Muscle layer of colon (tissue), 2 donors: Measurements from ENCODE around the gene KPNA2.
"Not testable (repeated sequence)": the region's sequence is repeated elsewhere in the genome, so short reads cannot be mapped to it uniquely, and the experiment has no call there.

Source experiments
- H3K27ac ChIP-seq: one replicate; pipeline ENCODE4 v1.7.0; 2013; ENCODE audit warnings: low read depth, mild to moderate bottlenecking, low read length, moderate library complexity
- H3K27me3 ChIP-seq, 2 donors: one replicate each; pipeline ENCODE4 v1.7.0; 2013; ENCODE audit warnings: low read length in 2 of 2, mild to moderate bottlenecking in 2 of 2; ENCODE audit not compliant: insufficient read depth in 2 of 2, control insufficient read depth in 1 of 2
- H3K36me3 ChIP-seq: one replicate; pipeline ENCODE4 v1.7.0; 2013; ENCODE audit warnings: mild to moderate bottlenecking, low read length; ENCODE audit not compliant: insufficient read depth
- H3K4me1 ChIP-seq: one replicate; pipeline ENCODE4 v1.7.0; 2013; ENCODE audit warnings: mild to moderate bottlenecking, low read length; ENCODE audit not compliant: insufficient read depth
- H3K4me3 ChIP-seq, 2 donors: one replicate each; pipeline ENCODE4 v1.7.0; 2013; ENCODE audit warnings: low read length in 2 of 2, low read depth in 1 of 2, mild to moderate bottlenecking in 1 of 2, moderate library complexity in 1 of 2
- H3K9ac ChIP-seq: one replicate; pipeline ENCODE4 v1.7.0; 2013; ENCODE audit warnings: low read length
- H3K9me3 ChIP-seq: one replicate; pipeline ENCODE4 v1.7.0; 2013; ENCODE audit warnings: mild to moderate bottlenecking, low read length
- donor health status: abdominal sarcoma.
- donor health status: Adenocarcinoma of cecum.

Gene KPNA2

DNA sequence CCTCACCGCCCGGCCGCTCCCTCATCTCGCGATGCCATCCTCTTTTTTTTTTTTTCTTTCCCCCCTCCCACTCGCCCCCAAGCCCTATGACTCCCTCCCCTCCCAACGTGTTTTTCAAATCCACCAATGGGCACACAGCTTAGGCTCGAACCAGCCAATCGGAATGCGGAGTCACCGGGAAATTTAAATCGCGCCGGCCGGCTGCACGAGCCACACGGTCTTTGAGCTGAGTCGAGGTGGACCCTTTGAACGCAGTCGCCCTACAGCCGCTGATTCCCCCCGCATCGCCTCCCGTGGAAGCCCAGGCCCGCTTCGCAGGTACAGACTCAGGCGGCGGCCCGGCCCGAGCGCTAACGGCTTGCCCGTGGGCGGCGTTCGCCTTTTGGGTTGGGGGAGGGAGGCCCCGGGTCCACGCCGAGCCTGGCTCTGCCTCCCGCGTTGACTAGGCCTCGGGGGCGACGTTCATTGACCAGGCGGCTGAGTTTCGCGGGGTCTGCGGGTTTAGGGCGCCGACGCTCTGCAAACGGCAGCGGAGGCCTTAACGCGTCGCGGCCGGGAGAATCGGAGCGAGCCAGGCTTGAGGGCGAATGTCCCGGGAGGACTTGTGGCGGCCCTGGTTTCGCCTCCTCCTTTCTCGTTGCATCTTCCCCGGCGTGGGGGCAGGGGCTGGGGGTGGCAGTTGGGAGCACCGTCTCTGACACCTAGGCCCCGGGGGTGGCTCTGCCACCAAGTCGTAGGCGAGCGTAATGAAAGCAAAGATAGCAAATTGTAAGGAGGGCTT lies at the start of gene KPNA2:
Gene KPNA2, plus strand, starts transcription at position 213 of the 781 bp plus-strand sequence. CDS start 1,398 bp downstream, outside the sequence.
- Histone ChIP-seq H3K9me3 (no peaks in the 10 kb centered on the region), H3K9ac (peak within 1 kb of the TSS; percentile 37)

DNA sequence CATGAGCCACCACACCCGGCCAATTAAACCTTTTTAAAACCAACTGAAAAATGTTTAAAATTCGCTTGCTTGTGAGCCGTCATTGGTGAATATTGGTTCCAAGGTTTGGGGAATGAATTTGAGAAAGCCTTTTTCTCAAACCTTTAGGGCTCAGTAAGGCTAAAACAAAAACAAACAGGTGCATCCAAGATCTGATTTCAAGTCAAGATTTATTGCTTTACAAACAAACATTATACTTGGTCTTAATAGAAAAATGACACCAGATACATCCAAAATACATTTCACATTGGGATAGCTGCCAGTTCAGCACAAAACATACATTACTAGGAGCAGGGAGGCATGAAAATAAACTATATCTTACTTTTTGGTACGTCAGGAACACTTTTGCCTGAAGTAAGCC lies 44.6 kb upstream of the KPNA2 start:
- Histone ChIP-seq H3K27ac (no peak overlapping the region), H3K36me3 (no peaks in the 10 kb centered on the region), H3K9ac (no peak overlapping the region), H3K9me3 (no peaks in the 10 kb centered on the region), H3K4me1 (peaks cover 9% of the 10 kb centered on the region), H3K27me3 (no peaks in the 10 kb centered on the region), H3K4me3 (no peak overlapping the region)

More for the DNA sequence above, at the start of gene KPNA2:
- Histone ChIP-seq H3K36me3 (peaks cover 18% of the 10 kb centered on the region), H3K4me1 (peaks cover 6% of the 10 kb centered on the region), H3K27me3 (no peaks in the 10 kb centered on the region), H3K27ac (peak within 1 kb of the TSS; percentile 83), H3K4me3 (peak within 1 kb of the TSS; percentile 72 to 75)

DNA sequence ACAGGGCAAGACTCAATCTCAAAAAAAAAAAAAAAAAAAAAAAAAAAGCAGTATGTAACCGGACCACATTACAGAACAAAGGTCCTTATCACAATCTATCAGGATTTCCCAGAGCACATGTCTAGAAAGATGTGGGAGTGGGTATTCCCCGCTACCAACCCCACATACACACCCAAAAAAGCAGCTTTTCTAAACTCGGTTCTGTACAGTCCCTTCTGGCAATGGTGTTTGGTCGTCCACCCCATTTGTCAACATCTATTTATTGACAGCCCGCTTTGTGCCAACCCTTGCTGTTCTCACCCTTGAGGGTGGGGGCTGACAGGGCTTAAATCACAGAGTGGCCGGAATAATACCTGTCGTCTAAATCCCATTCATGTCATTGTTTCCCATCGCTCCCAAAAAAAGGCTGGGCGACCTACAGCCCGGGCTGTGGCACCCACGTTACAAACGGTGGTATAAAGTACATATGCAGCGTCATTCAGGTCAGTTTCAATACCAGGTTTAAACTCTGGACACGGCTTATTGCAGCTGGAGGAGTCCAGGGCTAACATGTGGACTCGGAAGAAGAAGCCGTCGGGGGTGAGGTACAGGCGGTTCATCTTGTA lies 42.9 kb upstream of the KPNA2 start:
- Histone ChIP-seq H3K27me3 (no peaks in the 10 kb centered on the region), H3K4me1 (peaks cover 9% of the 10 kb centered on the region), H3K36me3 (no peaks in the 10 kb centered on the region), H3K9ac (peak overlapping the region; percentile 73), H3K4me3 (peak overlapping the region; percentile 60 to 84), H3K9me3 (no peaks in the 10 kb centered on the region), H3K27ac (peak overlapping the region; percentile 84)

DNA sequence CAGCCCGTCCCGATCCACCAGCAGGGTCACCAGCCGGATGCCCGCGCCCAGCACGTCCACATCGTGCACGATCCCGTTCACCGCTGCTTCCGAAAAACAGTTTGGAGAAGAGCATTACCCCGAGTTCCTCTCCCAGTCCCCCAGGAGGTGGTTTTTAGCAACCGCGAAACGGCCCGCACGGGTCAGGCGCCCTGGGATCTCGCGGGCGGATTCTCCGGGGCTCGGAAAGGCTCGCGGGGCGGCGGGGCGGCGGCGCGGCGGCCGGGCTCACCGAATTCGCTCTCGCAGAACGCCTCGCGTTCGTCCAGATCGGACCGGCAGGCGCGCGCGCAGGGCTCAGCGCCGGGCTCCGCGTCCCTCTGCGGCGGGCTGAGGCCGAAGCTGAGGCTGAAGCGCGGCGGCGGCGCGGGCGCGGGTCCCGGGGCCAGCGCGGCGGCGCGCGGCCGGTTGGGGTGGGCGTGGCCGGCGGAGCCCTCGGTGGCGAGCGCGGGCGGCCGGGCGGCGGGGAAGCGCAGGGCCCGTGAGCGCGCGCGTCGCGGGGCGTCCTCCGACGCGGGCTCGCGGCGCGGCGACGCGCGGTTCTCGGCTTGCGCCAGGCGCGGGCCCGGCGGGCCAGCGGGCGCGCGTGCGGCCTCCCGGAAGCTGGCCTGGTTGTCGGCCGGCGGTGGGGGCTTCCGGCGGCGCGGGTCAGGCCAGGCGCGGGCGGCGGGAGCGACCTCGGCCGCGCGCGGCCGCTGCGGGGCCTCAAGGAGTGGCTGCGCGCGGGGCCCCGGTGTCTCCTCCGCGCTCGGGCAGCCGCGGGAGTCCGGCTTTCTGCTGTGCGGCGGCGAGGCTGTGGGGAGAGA lies 42.2 kb upstream of the KPNA2 start:
- Histone ChIP-seq H3K36me3 (no peaks in the 10 kb centered on the region), H3K4me3 (peak overlapping the region; percentile 60 to 84), H3K27me3 (no peaks in the 10 kb centered on the region), H3K9me3 (no peaks in the 10 kb centered on the region), H3K4me1 (peaks cover 9% of the 10 kb centered on the region), H3K27ac (peak overlapping the region; percentile 86), H3K9ac (peak overlapping the region; percentile 73)

GRCh38 chr17:67993998-67994361 lies 41.6 kb upstream of the KPNA2 start:
- H3K36me3 ChIP-seq: no peaks in the 10 kb centered on the region
- H3K4me1 ChIP-seq: peaks cover 9% of the 10 kb centered on the region
- peak overlapping the region; percentile 37 to 75 for H3K4me3 ChIP-seq
- no peaks in the 10 kb centered on the region for H3K27me3 ChIP-seq
- H3K9ac ChIP-seq: peak overlapping the region; percentile 71
- H3K27ac ChIP-seq: peak overlapping the region; percentile 86
- no peaks in the 10 kb centered on the region for H3K9me3 ChIP-seq

- H3K9me3 ChIP-seq: no peaks in the 10 kb centered on the region
- H3K4me3 ChIP-seq: peak overlapping the region; percentile 34 to 76
- H3K9ac ChIP-seq: peak overlapping the region; percentile 35
- no peaks in the 10 kb centered on the region for H3K27me3 ChIP-seq
- H3K36me3 ChIP-seq: no peaks in the 10 kb centered on the region
- H3K4me1 ChIP-seq: peaks cover 9% of the 10 kb centered on the region
- H3K27ac ChIP-seq: peak overlapping the region; percentile 49
Measured at GRCh38 chr17:67994817-67995569, 40.5 kb upstream of the KPNA2 start.

GRCh38 chr17:67995570-67996263 lies 39.8 kb upstream of the KPNA2 start:
- H3K4me3 ChIP-seq: peak overlapping the region; percentile 34 to 76
- peaks cover 9% of the 10 kb centered on the region for H3K4me1 ChIP-seq
- H3K36me3 ChIP-seq: no peaks in the 10 kb centered on the region
- H3K9me3 ChIP-seq: no peaks in the 10 kb centered on the region
- H3K27me3 ChIP-seq: no peaks in the 10 kb centered on the region
- peak overlapping the region; percentile 35 for H3K9ac ChIP-seq
- peak overlapping the region; percentile 49 for H3K27ac ChIP-seq

DNA sequence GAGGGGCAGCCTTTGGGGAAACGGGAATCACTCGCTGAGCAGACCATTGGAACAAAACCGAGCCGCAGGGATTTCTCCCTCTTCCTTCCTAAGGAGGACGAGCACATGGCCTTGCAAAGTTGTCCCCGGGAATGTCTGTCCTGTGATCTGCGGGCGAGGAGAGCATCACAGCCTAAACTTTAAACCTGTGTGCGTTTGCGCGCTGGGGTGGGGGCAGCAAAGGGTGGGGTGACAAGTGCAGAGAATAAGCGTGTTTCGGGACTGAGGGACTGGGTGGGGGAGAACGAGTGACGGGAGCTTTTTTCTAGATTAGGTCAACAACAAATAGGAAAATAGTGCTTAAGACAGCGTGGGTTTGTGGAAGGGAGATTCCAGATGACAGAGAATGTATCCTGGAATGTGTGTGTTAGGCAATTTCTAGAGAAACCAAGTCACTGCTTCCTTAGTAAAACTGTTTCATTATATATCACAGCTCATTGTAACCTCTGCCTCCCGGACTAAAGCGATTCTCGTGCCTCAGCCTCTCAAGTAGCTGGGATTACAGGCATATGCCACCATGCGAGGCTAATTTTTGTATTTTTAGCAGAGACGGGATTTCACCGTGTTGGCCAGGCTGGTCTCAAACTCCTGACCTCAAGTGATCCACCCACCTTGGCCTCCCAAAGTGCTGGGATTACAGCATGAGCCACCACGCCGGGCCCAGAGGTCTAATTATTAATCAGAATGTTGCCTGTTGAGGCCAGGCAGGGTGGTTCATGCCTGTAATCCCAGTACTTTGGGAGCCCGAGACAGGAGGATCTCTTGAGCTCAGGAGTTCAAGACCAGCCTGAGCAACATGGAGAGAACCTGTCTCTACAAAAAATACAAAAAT lies 39.0 kb upstream of the KPNA2 start, which contains the start of gene C17orf58:
Gene C17orf58, minus strand, starts transcription at position 169 of the 871 bp plus-strand sequence. CDS start 271 bp downstream, outside the sequence.
- H3K4me1 ChIP-seq, H3K36me3 ChIP-seq, H3K9me3 ChIP-seq, H3K27me3 ChIP-seq: not testable (repeated sequence)
- H3K27ac ChIP-seq: peak within 1 kb of the TSS; percentile 49
- H3K9ac ChIP-seq: peak within 1 kb of the TSS; percentile 35
- peak within 1 kb of the TSS; percentile 34 to 76 for H3K4me3 ChIP-seq

GRCh38 chr17:67998466-67998865 lies 37.1 kb upstream of the KPNA2 start:
- Histone ChIP-seq H3K9ac (no peak overlapping the region), H3K36me3 (no peaks in the 10 kb centered on the region), H3K9me3 (no peaks in the 10 kb centered on the region), H3K4me3 (no peak overlapping the region), H3K4me1 (peaks cover 9% of the 10 kb centered on the region), H3K27me3 (no peaks in the 10 kb centered on the region), H3K27ac (no peak overlapping the region)
